ENCODE data around the gene TMEM217. TPM values are rescaled to one million over a fixed set of nuclear protein-coding genes. Genes with fewer than 3 reads are reported as not detected.
A peak's percentile ranks its signal among the peaks of the same experiment; 100 is the strongest.

TMEM217 gene
- total RNA-seq, 1 donor from 2014 or later: 0.26 TPM

DNA sequence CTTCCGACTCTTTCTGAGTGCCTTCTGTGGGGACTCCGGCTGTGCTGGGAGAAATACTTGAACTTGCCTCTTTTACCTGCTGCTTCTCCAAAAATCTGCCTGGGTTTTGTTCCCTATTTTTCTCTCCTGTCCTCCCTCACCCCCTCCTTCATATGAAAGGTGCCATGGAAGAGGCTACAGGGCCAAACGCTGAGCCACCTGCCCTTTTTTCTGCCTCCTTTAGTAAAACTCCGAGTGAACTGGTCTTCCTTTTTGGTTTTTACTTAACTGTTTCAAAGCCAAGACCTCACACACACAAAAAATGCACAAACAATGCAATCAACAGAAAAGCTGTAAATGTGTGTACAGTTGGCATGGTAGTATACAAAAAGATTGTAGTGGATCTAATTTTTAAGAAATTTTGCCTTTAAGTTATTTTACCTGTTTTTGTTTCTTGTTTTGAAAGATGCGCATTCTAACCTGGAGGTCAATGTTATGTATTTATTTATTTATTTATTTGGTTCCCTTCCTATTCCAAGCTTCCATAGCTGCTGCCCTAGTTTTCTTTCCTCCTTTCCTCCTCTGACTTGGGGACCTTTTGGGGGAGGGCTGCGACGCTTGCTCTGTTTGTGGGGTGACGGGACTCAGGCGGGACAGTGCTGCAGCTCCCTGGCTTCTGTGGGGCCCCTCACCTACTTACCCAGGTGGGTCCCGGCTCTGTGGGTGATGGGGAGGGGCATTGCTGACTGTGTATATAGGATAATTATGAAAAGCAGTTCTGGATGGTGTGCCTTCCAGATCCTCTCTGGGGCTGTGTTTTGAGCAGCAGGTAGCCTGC, 83.2 kb downstream of the TMEM217 start:
- no peak for FAIRE-seq
- TF ChIP-seq CTCF (IDR thresholded peaks at IDR 0.05; ENCODE audit: insufficient read depth, low read length, severe bottlenecking): no peak
- H3K27me3 ChIP-seq (ENCODE audit: control insufficient read depth, insufficient read depth, low read length): no peaks in the 10 kb centered on the region
- DNase-seq (ENCODE audit: low read depth): no peak
- H3K4me3 ChIP-seq (ENCODE audit: low read depth, low read length): no peak overlapping the region
- peaks cover 23% of the 10 kb centered on the region for H3K36me3 ChIP-seq (ENCODE audit: control insufficient read depth, insufficient read depth, low read length)

- DNase-seq (ENCODE audit: low read depth) (no peak), FAIRE-seq (no peak)
- H3K4me3 ChIP-seq (ENCODE audit: low read depth, low read length): no peak overlapping the region
- TF ChIP-seq CTCF (IDR thresholded peaks at IDR 0.05; ENCODE audit: insufficient read depth, low read length, severe bottlenecking): no peak
- no peaks in the 10 kb centered on the region for H3K27me3 ChIP-seq (ENCODE audit: control insufficient read depth, insufficient read depth, low read length)
- H3K36me3 ChIP-seq (ENCODE audit: control insufficient read depth, insufficient read depth, low read length): peaks cover 23% of the 10 kb centered on the region
These were observed 83.8 kb downstream of the TMEM217 start for GRCh38 chr6:37174196-37174514.

GRCh38 chr6:37173493-37174195, 84.3 kb downstream of the TMEM217 start:
- Histone ChIP-seq H3K36me3 (ENCODE audit: control insufficient read depth, insufficient read depth, low read length) (peaks cover 23% of the 10 kb centered on the region), H3K4me3 (ENCODE audit: low read depth, low read length) (no peak overlapping the region), H3K27me3 (ENCODE audit: control insufficient read depth, insufficient read depth, low read length) (no peaks in the 10 kb centered on the region)
- TF ChIP-seq CTCF (IDR thresholded peaks at IDR 0.05; ENCODE audit: insufficient read depth, low read length, severe bottlenecking): no peak
- no peak for DNase-seq (ENCODE audit: low read depth)
- no peak for FAIRE-seq

DNA sequence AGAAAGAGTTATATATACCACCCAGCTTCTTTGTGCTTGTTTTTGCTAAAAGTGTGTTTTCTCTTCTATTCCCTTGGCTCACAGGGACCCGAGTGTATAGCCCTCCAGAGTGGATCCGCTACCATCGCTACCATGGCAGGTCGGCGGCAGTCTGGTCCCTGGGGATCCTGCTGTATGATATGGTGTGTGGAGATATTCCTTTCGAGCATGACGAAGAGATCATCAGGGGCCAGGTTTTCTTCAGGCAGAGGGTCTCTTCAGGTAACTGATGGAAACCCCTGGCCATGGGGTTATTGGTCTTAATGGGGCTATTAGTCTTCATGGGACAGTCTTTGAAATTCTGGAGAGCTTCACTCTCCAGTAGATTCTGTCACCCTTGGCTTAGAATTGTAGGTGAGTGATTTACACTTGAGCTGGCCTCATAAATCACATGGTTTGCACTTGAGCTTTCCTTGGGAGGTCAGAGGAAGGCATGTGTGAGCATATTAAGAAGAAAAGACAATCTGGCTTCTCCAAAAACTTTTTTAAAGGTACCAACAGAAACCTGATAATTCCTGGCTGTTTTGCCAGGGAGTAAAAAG, 84.9 kb downstream of the TMEM217 start:
- H3K4me3 ChIP-seq (ENCODE audit: low read depth, low read length): no peak overlapping the region
- no peak for FAIRE-seq
- no peak for DNase-seq (ENCODE audit: low read depth)
- TF ChIP-seq CTCF (IDR thresholded peaks at IDR 0.05; ENCODE audit: insufficient read depth, low read length, severe bottlenecking): no peak
- H3K36me3 ChIP-seq (ENCODE audit: control insufficient read depth, insufficient read depth, low read length): peaks cover 23% of the 10 kb centered on the region
- no peaks in the 10 kb centered on the region for H3K27me3 ChIP-seq (ENCODE audit: control insufficient read depth, insufficient read depth, low read length)

DNA sequence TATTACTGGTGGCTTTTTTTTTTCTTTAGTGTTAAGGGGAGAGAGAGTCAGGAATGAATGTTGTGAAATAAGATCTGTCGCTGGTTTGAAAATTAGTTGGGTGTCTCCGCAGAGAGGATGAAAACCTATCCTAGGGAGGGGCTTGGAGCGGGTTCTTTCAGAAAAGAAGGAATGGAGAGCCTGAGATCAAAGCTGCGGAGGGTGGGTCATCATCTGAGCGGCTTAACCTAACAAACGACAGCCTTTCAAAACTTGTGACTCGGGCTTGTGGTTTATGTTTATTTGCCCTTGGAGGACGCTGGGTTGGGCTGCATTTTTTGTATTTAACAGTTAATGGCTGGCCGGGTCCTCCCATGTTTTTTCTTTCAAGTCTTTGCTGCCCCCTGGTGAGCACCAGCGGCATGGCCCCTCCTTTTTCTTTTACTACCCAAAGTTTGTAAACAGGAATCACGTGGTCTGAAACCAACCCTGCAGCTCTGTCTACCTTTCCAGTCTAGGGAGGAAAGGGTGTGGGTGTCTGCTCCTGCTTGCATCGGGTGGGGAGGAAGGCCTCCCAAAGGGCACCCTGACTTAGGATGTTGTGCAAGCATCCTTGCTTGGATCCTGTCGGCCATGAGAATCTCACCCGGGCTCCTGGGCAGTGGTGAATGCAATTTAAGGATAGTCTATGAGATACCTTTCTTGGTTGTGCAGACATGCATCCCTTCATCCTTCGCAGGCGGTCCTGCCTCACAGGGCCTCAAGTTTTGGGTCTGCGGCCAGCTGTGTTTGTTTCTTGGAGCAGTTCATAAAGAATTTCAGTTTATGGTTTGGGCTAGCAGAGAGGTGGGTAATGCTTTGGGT, 85.8 kb downstream of the TMEM217 start:
- peak; percentile 84 for TF ChIP-seq CTCF (IDR thresholded peaks at IDR 0.05; ENCODE audit: insufficient read depth, low read length, severe bottlenecking)
- DNase-seq (ENCODE audit: low read depth): peak; percentile 88
- Histone ChIP-seq H3K27me3 (ENCODE audit: control insufficient read depth, insufficient read depth, low read length) (no peaks in the 10 kb centered on the region), H3K36me3 (ENCODE audit: control insufficient read depth, insufficient read depth, low read length) (peaks cover 23% of the 10 kb centered on the region), H3K4me3 (ENCODE audit: low read depth, low read length) (peak overlapping the region; percentile 80)
- FAIRE-seq: no peak

Data from bronchial epithelial cell (primary cell).